Thymus (tissue), 11 donors: Measurements from ENCODE around the gene PRF1. TPM values are rescaled to one million over a fixed set of nuclear protein-coding genes. Genes with fewer than 3 reads are reported as not detected.

Experiments used
- DNase-seq, 9 donors: peaks; one replicate each; pipeline ENCODE4 v3.0.0-alpha.2; 2013; ENCODE audit warnings: low spot score in 9 of 9, low read depth in 6 of 9, missing footprints in 1 of 9
- H3K27ac ChIP-seq, 2 donors: one replicate each; pipeline ENCODE4 v1.5.1; 2013; ENCODE audit warnings: control low read depth in 1 of 2, low read depth in 1 of 2, low read length in 1 of 2, mild to moderate bottlenecking in 1 of 2, moderate library complexity in 1 of 2
- H3K27me3 ChIP-seq, 2 donors: one replicate each; pipeline ENCODE4 v1.5.1; 2013; ENCODE audit warnings: low read length in 1 of 2; ENCODE audit not compliant: control insufficient read depth in 2 of 2, insufficient read depth in 1 of 2
- H3K36me3 ChIP-seq, 2 donors: one replicate each; pipeline ENCODE4 v1.5.1; 2013; ENCODE audit warnings: low read length in 1 of 2, mild to moderate bottlenecking in 1 of 2, moderate library complexity in 1 of 2; ENCODE audit not compliant: control insufficient read depth in 2 of 2, insufficient read depth in 2 of 2
- H3K4me1 ChIP-seq, 2 donors: one replicate each; pipeline ENCODE4 v1.5.1; 2013; ENCODE audit warnings: low read length in 2 of 2; ENCODE audit not compliant: control insufficient read depth in 2 of 2, insufficient read depth in 2 of 2
- H3K4me3 ChIP-seq, 2 donors: one replicate each; pipeline ENCODE4 v1.5.1; 2013; ENCODE audit warnings: low read length in 2 of 2, control low read depth in 1 of 2, mild to moderate bottlenecking in 1 of 2
- H3K9me3 ChIP-seq, 2 donors: one replicate each; pipeline ENCODE4 v1.5.1; 2013; ENCODE audit warnings: low read length in 1 of 2, mild to moderate bottlenecking in 1 of 2; ENCODE audit not compliant: control insufficient read depth in 2 of 2, insufficient read depth in 1 of 2
- WGBS: extraction: QIAGEN DNeasy Blood & Tissue Kit; methylation state at CpG from one replicate; pipeline ENCODE4 v1.1.7; 2013; 5-methylcytosine and 5-hydroxymethylcytosine counted together
- polyA plus RNA-seq: library from polyadenylated mRNA; stranded (reverse); fragments of 200-250 nt; gene quantifications from one replicate; pipeline ENCODE4 v1.2.3, GENCODE V29; 2013
- total RNA-seq: library from RNA; stranded (reverse); fragments of 120-200 nt; gene quantifications from one replicate; pipeline ENCODE4 v1.2.4, GENCODE V29; 2013
- donor health status: healthy.

The PRF1 gene
- total and polyA plus RNA-seq, 2 donors: 9.1 to 12.3 TPM

DNA sequence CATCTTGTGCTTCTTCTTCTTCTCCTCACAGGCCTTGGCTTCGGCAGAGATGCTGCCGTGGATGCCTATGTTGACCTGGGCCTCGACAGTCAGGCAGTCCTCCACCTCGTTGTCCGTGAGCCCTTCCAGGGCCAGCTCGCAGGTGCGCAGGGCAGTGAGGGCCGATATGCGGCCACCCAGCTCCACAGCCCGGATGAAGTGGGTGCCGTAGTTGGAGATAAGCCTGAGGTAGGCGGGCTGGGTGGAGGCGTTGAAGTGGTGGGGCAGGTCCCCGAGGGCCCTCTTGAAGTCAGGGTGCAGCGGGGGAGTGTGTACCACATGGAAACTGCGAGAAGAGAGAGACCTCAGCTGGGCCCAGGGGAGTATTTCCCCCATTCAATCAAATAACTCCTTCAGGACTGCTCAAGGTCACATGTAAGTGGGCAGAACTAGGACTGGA is 3.7 kb downstream of the PRF1 start:
- peaks cover 10 to 27% of the 10 kb centered on the region in 2 donors for H3K4me1 ChIP-seq
- 91% methylated on average over 16 of the region's 16 CpGs for WGBS
- H3K27ac ChIP-seq: no peak overlapping the region
- no peak overlapping the region for H3K4me3 ChIP-seq
- DNase-seq: no peak
- peaks cover 0 to 4% of the 10 kb centered on the region in 2 donors for H3K9me3 ChIP-seq
- no peaks in the 10 kb centered on the region for H3K27me3 ChIP-seq
- H3K36me3 ChIP-seq: peaks cover 0 to 5% of the 10 kb centered on the region in 2 donors

DNA sequence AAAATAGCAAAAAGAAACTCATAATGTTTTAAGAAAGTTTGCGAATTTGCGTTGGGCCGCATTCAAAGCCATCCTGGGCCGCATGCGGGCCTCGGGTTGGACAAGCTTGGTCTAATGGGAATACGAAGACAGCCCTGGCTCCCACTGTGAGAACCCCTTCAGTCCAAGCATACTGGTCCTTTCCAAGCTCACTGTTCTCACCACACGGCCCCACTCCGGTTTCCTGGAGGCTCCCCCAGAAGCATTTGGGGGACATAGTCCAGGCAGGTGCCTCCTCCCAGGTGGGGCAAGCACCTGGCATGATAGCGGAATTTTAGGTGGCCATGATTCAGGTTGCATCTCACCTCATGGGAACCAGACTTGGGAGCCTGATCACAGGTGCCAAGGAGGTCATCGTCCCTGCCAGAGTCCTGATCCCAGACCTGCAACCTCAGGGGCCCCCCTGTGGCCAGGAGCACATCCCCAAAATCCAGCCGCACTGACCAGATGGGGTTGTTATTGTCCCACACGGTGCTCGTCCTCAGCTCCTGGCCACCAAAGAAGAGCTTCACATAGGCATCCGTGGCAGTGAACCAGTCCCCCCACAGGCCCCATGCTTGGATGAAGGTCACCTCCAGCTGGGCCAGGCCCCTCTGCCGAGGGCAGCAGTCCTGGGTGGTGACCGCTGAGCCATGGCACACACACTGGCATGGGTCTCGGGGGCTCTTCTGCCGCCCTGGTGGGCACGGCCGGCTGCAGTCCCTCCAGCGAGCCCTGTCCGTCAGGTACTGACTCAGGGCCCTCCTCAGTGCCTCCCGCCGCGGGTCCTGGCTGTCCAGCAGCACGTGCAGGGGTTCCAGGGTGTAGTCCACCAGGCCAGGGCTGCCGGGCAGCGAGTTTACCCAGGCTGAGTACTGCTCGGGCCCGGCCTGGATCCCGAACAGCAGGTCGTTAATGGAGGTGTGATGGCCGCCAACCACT is 4.4 kb downstream of the PRF1 start:
- WGBS: 98% methylated on average over 34 of the region's 34 CpGs
- H3K36me3 ChIP-seq: peaks cover 0 to 5% of the 10 kb centered on the region in 2 donors
- no peak for DNase-seq
- no peaks in the 10 kb centered on the region for H3K27me3 ChIP-seq
- H3K9me3 ChIP-seq: peaks cover 0 to 4% of the 10 kb centered on the region in 2 donors
- H3K27ac ChIP-seq: no peak overlapping the region
- H3K4me1 ChIP-seq: peaks cover 10 to 23% of the 10 kb centered on the region in 2 donors
- H3K4me3 ChIP-seq: no peak overlapping the region

DNA sequence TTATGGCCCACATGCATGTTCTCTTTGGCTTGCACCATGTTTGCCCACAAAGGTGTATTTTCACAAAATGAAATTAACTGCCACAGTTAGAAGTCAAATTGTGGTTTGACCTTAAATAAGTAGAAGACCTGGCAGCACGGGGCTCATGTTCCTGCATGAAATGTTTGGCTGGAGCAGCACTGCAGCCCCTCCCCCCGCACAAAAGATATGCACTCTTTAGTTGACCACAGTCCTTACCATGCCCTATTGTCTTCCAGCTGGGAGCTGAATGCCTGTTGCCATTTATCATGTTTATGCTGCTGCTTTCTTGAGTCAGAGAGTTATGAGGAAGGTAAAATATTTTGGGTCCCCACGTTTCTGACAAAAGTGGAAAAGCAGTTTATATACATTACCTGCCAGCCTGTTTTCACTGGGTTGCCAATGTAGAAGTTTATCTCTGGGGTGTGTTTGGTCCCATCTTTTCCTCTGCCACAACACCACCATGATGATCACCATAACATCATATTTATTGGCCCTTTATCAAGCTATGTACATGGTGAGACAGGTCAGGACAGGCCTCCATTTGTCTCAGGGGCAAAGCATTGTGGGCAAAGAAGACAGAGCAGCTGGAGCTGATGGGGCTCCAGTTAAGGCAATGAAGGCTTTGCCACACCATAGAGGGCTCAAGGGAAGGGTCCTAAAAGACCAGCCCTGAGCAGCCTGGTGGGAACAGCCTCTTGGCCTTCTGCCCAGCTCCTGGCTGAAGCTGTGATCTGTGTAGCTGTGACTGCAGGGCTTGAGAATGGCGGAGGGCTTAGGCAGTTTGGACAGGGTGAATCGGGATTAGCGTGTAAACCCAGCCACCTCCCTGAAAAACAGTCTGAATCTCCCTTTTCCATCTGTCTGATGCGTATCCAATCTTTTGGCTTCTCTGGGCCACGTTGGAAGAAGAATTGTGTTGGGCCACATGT is 5.4 kb downstream of the PRF1 start:
- Histone ChIP-seq H3K9me3 (peaks cover 0 to 4% of the 10 kb centered on the region in 2 donors), H3K36me3 (peaks cover 0 to 5% of the 10 kb centered on the region in 2 donors), H3K4me1 (peaks cover 2 to 16% of the 10 kb centered on the region in 2 donors), H3K4me3 (no peak overlapping the region), H3K27me3 (no peaks in the 10 kb centered on the region), H3K27ac (no peak overlapping the region)
- 87% methylated on average over 8 of the region's 8 CpGs for WGBS
- DNase-seq: no peak

DNA sequence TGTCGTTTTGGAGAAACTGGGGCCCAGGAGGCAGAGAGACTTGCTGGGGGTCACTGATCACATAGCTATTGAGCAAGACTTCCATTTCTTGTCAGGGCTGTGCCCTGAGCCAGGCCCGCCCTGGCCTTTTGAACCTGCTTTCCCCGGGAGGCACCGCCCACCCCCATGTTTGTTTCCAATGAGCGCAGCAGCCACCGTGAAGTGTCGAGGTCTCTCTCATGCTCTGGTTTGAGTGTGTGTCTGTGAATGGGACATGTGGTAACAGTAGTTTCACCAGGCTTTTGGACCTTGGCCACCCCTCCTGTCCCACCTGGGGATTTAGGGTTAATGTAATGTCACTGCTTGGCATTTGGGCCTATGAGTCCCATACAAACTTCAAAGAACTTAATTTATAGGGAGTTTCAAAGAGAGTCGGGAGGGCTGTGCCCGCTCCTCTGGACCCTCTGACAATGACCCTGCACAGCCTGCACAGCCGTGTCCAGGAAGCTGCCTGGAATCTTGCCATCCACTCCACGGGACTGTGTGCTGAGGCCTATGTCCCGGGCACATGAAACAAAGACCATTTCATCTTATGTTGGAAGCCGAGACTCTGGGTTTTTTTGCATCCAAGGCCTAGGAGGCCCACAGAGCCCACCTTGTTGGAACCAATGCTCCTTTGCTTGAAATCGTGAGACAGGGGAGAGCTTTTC is 6.3 kb downstream of the PRF1 start:
- H3K36me3 ChIP-seq: peaks cover 0 to 5% of the 10 kb centered on the region in 2 donors
- peaks cover 0 to 4% of the 10 kb centered on the region in 2 donors for H3K9me3 ChIP-seq
- DNase-seq: no peak
- H3K4me1 ChIP-seq: peaks cover 0 to 10% of the 10 kb centered on the region in 2 donors
- H3K27ac ChIP-seq: no peak overlapping the region
- H3K4me3 ChIP-seq: no peak overlapping the region
- H3K27me3 ChIP-seq: no peaks in the 10 kb centered on the region
- WGBS: 96% methylated on average over 14 of the region's 14 CpGs

DNA sequence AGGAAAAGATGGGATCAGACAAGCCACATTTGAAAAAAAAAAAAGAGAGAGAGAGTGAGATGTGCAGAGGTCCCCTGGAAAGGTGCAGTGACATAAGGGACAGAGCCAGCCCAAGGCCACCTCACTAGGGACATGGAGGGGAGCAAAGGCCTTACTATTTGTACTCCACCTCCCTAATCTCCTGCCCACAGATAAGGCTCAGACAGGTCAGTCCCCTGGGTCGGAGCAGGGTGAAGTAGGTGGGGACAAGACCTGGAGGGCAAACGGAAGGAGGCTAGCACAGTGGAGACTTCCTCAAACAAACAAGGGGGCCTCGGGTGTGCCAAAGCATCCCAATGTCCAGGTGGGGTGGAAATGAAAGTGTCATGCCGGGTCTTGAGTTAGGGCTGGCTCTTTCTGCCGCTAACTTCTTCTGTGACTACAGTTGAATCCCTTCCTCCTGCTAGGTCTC is 7.0 kb downstream of the PRF1 start:
- Histone ChIP-seq H3K4me3 (no peak overlapping the region), H3K4me1 (peaks cover 0 to 6% of the 10 kb centered on the region in 2 donors), H3K27ac (no peak overlapping the region), H3K27me3 (no peaks in the 10 kb centered on the region), H3K36me3 (peaks cover 0 to 5% of the 10 kb centered on the region in 2 donors), H3K9me3 (peaks cover 0 to 4% of the 10 kb centered on the region in 2 donors)
- 90% methylated on average over 5 of the region's 5 CpGs for WGBS
- DNase-seq: no peak

DNA sequence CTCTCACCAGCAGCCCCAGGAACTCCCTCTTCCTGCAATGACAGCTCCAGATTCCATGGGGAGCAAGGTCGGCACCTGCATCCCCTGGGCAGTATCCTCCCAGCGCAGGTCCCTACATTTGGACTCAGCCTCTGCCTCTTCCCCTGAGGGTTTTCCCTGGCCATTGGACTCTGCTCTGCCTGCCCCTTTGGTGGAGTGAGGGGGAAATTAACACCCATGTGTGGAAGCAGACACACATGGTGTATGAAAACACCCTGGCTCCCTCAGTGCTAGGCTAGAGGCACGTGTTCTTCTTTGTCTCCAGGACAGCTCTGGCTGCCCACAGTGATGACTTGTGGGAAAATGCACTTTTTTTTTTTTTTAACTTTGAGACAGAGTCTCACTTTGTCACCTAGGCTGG is 8.4 kb downstream of the PRF1 start:
- H3K36me3 ChIP-seq: peaks cover 0 to 5% of the 10 kb centered on the region in 2 donors
- no peak for DNase-seq
- H3K9me3 ChIP-seq: peaks cover 0 to 4% of the 10 kb centered on the region in 2 donors
- WGBS: 73% methylated on average over 3 of the region's 3 CpGs
- no peak overlapping the region for H3K4me3 ChIP-seq
- no peak overlapping the region for H3K27ac ChIP-seq
- H3K4me1 ChIP-seq: peaks cover 0 to 6% of the 10 kb centered on the region in 2 donors
- no peaks in the 10 kb centered on the region for H3K27me3 ChIP-seq

DNA sequence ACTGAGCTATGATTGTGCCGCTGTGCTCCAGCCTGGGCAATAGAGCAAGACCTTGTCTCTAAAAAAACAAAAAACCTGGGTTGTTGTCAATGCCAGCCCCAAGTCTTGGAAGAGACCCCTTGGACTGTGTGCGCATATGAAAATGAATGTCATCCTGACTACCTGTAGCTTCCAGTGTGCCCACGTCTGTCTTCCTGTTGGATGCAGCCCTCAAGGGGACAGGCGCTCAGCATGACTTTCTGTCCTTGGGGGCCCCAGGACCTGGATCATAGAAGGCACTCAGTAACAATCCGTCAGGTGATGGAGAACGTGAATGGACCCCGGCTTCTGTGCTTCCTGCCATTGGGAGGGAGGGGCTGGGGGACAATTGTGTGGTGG is 9.0 kb downstream of the PRF1 start:
- H3K9me3 ChIP-seq: peaks cover 0 to under 1% of the 10 kb centered on the region in 2 donors
- no peak for DNase-seq
- no peak overlapping the region for H3K27ac ChIP-seq
- H3K27me3 ChIP-seq: no peaks in the 10 kb centered on the region
- H3K4me3 ChIP-seq: no peak overlapping the region
- WGBS: 98% methylated on average over 7 of the region's 7 CpGs
- H3K4me1 ChIP-seq: peaks cover 0 to 6% of the 10 kb centered on the region in 2 donors
- H3K36me3 ChIP-seq: peaks cover 0 to 5% of the 10 kb centered on the region in 2 donors

DNA sequence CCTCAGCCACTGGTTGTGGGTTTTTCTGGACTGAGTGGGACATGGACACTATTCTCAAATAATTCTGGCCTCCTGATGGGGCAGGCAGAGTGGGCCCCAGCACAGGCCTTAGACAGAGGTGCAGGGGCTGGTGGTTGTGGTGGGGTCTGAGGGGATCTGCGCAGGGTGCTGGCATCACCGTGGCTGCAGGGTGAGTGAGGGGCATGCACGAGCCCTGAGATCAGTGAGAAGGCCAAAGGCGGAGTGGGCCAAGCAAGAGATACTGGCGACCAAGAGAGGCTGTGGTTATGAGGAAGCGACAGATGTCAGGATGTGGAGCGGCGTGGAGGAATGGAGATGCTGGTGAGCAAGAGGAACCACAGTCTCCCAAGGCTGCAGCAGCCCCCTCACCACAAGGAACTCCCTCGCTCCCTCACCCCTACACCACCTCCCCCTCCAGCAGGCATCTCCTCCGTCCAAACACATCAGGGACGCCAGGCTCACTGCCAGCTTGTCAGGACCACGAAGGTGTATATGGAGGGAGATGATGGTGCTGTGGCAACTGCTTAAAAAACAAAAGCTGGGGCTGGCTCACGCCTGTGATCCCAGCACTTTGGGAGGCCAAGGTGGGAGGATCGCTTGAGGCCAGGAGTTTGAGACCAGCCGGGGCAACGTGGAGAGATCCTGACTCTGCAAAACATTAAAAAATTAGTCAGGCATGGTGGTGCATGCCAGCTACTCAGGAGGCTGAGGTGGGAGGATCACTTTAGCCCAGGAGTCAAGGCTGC is 9.6 kb downstream of the PRF1 start:
- Histone ChIP-seq H3K27ac (no peak overlapping the region), H3K36me3 (peaks cover 0 to 5% of the 10 kb centered on the region in 2 donors), H3K4me3 (no peak overlapping the region), H3K9me3 (no peaks in the 10 kb centered on the region), H3K27me3 (no peaks in the 10 kb centered on the region), H3K4me1 (peaks cover 0 to 6% of the 10 kb centered on the region in 2 donors)
- no peak for DNase-seq
- WGBS: 17% methylated on average over 16 of the region's 16 CpGs
